Epithelial cell of esophagus (primary cell): ENCODE measurements around the gene RPS8.
"Not testable (repeated sequence)": the region's sequence is repeated elsewhere in the genome, so short reads cannot be mapped to it uniquely, and the experiment has no call there.

Experiments used
- DNase-seq: peaks from one replicate; pipeline ENCODE4 v3.0.0; 2010; ENCODE audit warnings: low read depth
- H3K4me3 ChIP-seq: 2 replicates; pipeline ENCODE4 v1.5.1; 2011; ENCODE audit warnings: mild to moderate bottlenecking, low read length, control low read depth
- CTCF ChIP-seq: IDR thresholded peaks from 2 replicates; pipeline ENCODE4 v1.5.1; 2011; ENCODE audit warnings: low read depth, mild to moderate bottlenecking, low read length, control low read depth, inconsistent platforms; ENCODE audit not compliant: insufficient read depth; ENCODE audit errors: missing control alignments

Gene RPS8

GRCh38 chr1:44775078-44775929 lies at the start of gene RPS8:
RPS8 (plus strand) TSS chr1:44775540; CDS start chr1:44775597, 57 bp downstream.
- TF ChIP-seq CTCF = no peak
- DNase-seq = peak; percentile 95
- peak within 1 kb of the TSS; percentile 98 for H3K4me3 ChIP-seq

- TF ChIP-seq CTCF = peak; percentile 85
- peak within 1 kb of the TSS; percentile 20 for H3K4me3 ChIP-seq
- peak; percentile 96 for DNase-seq
Observed at GRCh38 chr1:44730741-44731512, 44.4 kb upstream of the RPS8 start, which contains the start of gene RNU5D-1. RNU5D-1 (minus strand) TSS chr1:44731170.

GRCh38 chr1:44733365-44733764 lies 42.0 kb upstream of the RPS8 start:
- no peak overlapping the region for H3K4me3 ChIP-seq
- TF ChIP-seq CTCF = no peak
- DNase-seq = peak; percentile 28

- H3K4me3 ChIP-seq = no peak overlapping the region
- no peak for TF ChIP-seq CTCF
- DNase-seq = no peak
Observed at GRCh38 chr1:44733784-44734183, 41.6 kb upstream of the RPS8 start.

- no peak for DNase-seq
- TF ChIP-seq CTCF = no peak
Observed at GRCh38 chr1:44735992-44736391, 39.3 kb upstream of the RPS8 start.

GRCh38 chr1:44738953-44739306 lies 36.4 kb upstream of the RPS8 start:
- not testable (repeated sequence) for DNase-seq
- peak overlapping the region; percentile 75 for H3K4me3 ChIP-seq

More at GRCh38 chr1:44735992-44736391, 39.3 kb upstream of the RPS8 start:
- H3K4me3 ChIP-seq = no peak overlapping the region
